HEK293 (cell line): ENCODE measurements around the gene SLC25A22.
A peak's percentile ranks its signal among the peaks of the same experiment; 100 is the strongest.

ENCODE experiments used
- CTCF ChIA-PET: fragments of 350-600 bp; formaldehyde crosslinking; extraction: SDS; loops from one replicate; lab custom pipeline; 2021; ENCODE audit warnings: antibody characterized with exemption; lab: Yijun Ruan, JAX
- POLR2A ChIA-PET: fragments of 300-600 bp; formaldehyde crosslinking; extraction: SDS; loops from one replicate; lab custom pipeline; 2020; ENCODE audit warnings: antibody characterized with exemption, inconsistent platforms; lab: Yijun Ruan, JAX
- H3K27ac ChIP-seq: fragments of 200-500 bp; sonication (Bioruptor generic); 2 replicates; pipeline ENCODE4 v1.5.1; 2014; ENCODE audit warnings: low read depth, low read length, control low read depth, inconsistent platforms; ENCODE audit errors: extremely low read depth
- H3K36me3 ChIP-seq, 2 experiments: fragments of 200-500 bp in 1 of 2; sonication (Bioruptor generic) in 1 of 2; 1 replicate in 1 of 2; 2 replicates in 1 of 2; pipeline ENCODE4 v1.5.1; 2014 to 2017; ENCODE audit warnings: inconsistent platforms in 2 of 2, low read length in 2 of 2; ENCODE audit not compliant: control insufficient read depth in 2 of 2, insufficient read depth in 1 of 2
- H3K4me1 ChIP-seq: fragments of 200-500 bp; sonication (Bioruptor generic); 2 replicates; pipeline ENCODE4 v1.5.1; 2014; ENCODE audit warnings: mild to moderate bottlenecking, low read length, inconsistent platforms; ENCODE audit not compliant: control insufficient read depth, insufficient read depth
- H3K4me3 ChIP-seq: 2 replicates; pipeline ENCODE4 v1.5.1; 2011; ENCODE audit warnings: low read depth, mild to moderate bottlenecking, control low read depth, low read length, moderate library complexity
- H3K9me3 ChIP-seq: fragments of 200-500 bp; sonication (Bioruptor generic); 2 replicates; pipeline ENCODE4 v1.5.1; 2014; ENCODE audit warnings: low read depth, low read length, inconsistent platforms; ENCODE audit not compliant: control insufficient read depth, insufficient read depth
- BCL6B ChIP-seq: fragments of 450-650 bp; formaldehyde crosslinking; IDR thresholded peaks from 2 replicates; pipeline ENCODE4 v1.5.1; 2017; ENCODE audit warnings: missing biosample characterization, missing genetic modification characterization
- GLI2 ChIP-seq: fragments of 450-650 bp; formaldehyde crosslinking; IDR thresholded peaks from 2 replicates; pipeline ENCODE4; 2017; ENCODE audit warnings: missing biosample characterization, missing genetic modification characterization, low read depth, borderline replicate concordance
- GLIS2 ChIP-seq: fragments of 450-650 bp; formaldehyde crosslinking; IDR thresholded peaks from 2 replicates; pipeline ENCODE4 v1.5.1; 2016; ENCODE audit warnings: missing biosample characterization, missing genetic modification characterization
- KLF1 ChIP-seq: fragments of 450-650 bp; formaldehyde crosslinking; IDR thresholded peaks from 2 replicates; pipeline ENCODE4 v1.5.1; 2016; ENCODE audit warnings: missing biosample characterization, missing genetic modification characterization
- KLF8 ChIP-seq: fragments of 450-650 bp; formaldehyde crosslinking; IDR thresholded peaks from 2 replicates; pipeline ENCODE4 v1.5.1; 2016; ENCODE audit warnings: missing biosample characterization, missing genetic modification characterization
- KLF9 ChIP-seq: fragments of 450-650 bp; formaldehyde crosslinking; IDR thresholded peaks from 2 replicates; pipeline ENCODE4 v1.5.1; 2016; ENCODE audit warnings: missing biosample characterization, missing genetic modification characterization, low read depth
- YY1 ChIP-seq: fragments of 450-650 bp; formaldehyde crosslinking; IDR thresholded peaks from 2 replicates; pipeline ENCODE4 v1.5.1; 2018; ENCODE audit warnings: missing biosample characterization, missing genetic modification characterization
- YY2 ChIP-seq: fragments of 450-650 bp; formaldehyde crosslinking; IDR thresholded peaks from 2 replicates; pipeline ENCODE4 v1.5.1; 2016; ENCODE audit warnings: missing biosample characterization, missing genetic modification characterization
- ZBTB17 ChIP-seq: fragments of 450-650 bp; formaldehyde crosslinking; IDR thresholded peaks from 2 replicates; pipeline ENCODE4 v1.5.1; 2016; ENCODE audit warnings: missing biosample characterization, missing genetic modification characterization
- ZIC2 ChIP-seq: fragments of 450-650 bp; formaldehyde crosslinking; IDR thresholded peaks from 2 replicates; pipeline ENCODE4 v1.5.1; 2016; ENCODE audit warnings: missing biosample characterization, missing genetic modification characterization
- ZNF146 ChIP-seq: fragments of 450-650 bp; formaldehyde crosslinking; IDR thresholded peaks from 2 replicates; pipeline ENCODE4 v1.5.1; 2016; ENCODE audit warnings: missing biosample characterization, missing genetic modification characterization
- ZNF2 ChIP-seq: fragments of 450-650 bp; formaldehyde crosslinking; IDR thresholded peaks from 2 replicates; pipeline ENCODE4 v1.5.1; 2016; ENCODE audit warnings: missing biosample characterization, missing genetic modification characterization
- ZNF214 ChIP-seq: fragments of 450-650 bp; formaldehyde crosslinking; IDR thresholded peaks from 2 replicates; pipeline ENCODE4 v1.5.1; 2017; ENCODE audit warnings: missing biosample characterization, mild to moderate bottlenecking, missing genetic modification characterization, borderline replicate concordance
- ZNF274 ChIP-seq, 2 experiments: fragments of 200-500 bp in 1 of 2; fragments of 450-650 bp in 1 of 2; sonication (Bioruptor generic) in 1 of 2; formaldehyde crosslinking in 1 of 2; IDR thresholded peaks; 2 replicates each; pipeline versions ENCODE4 v1.5.1 to v1.6.1; 2014 to 2016; ENCODE audit warnings: borderline replicate concordance in 1 of 2, inconsistent platforms in 1 of 2, low read length in 1 of 2, missing biosample characterization in 1 of 2, missing genetic modification characterization in 1 of 2
- ZNF501 ChIP-seq: fragments of 450-650 bp; formaldehyde crosslinking; IDR thresholded peaks from 2 replicates; pipeline ENCODE4 v1.5.1; 2016; ENCODE audit warnings: missing biosample characterization, missing genetic modification characterization
- ZNF600 ChIP-seq: fragments of 450-650 bp; formaldehyde crosslinking; IDR thresholded peaks from 2 replicates; pipeline ENCODE4 v1.5.1; 2016; ENCODE audit warnings: missing biosample characterization, missing genetic modification characterization
- ZNF692 ChIP-seq: fragments of 450-650 bp; formaldehyde crosslinking; IDR thresholded peaks from 2 replicates; pipeline ENCODE4 v1.5.1; 2016; ENCODE audit warnings: missing biosample characterization, missing genetic modification characterization
- TF ChIP-seq, protein P1 (sequence below): fragments of 450-650 bp; formaldehyde crosslinking; IDR thresholded peaks from 2 replicates; pipeline ENCODE4 v1.5.1; 2016; ENCODE audit warnings: missing biosample characterization, missing genetic modification characterization
- TF ChIP-seq, protein P2 (sequence below): fragments of 450-650 bp; formaldehyde crosslinking; IDR thresholded peaks from 2 replicates; pipeline ENCODE4 v1.5.1; 2017; ENCODE audit warnings: missing biosample characterization, missing genetic modification characterization
- TF ChIP-seq, protein P3 (sequence below): fragments of 450-650 bp; formaldehyde crosslinking; IDR thresholded peaks from 2 replicates; pipeline ENCODE4 v1.5.1; 2016; ENCODE audit warnings: missing biosample characterization, missing genetic modification characterization
- TF ChIP-seq, protein P4 (sequence below): fragments of 450-650 bp; formaldehyde crosslinking; IDR thresholded peaks from 2 replicates; pipeline ENCODE4 v1.5.1; 2016; ENCODE audit warnings: missing biosample characterization, missing genetic modification characterization

The SLC25A22 gene

GRCh38 chr11:828506-829175, 30.6 kb upstream of the SLC25A22 start:
- Histone ChIP-seq H3K4me3 (no peak overlapping the region), H3K4me1 (no peaks in the 10 kb centered on the region), H3K36me3 (peaks cover 0 to 25% of the 10 kb centered on the region in 2 experiments; a peak in 1 of 3 replicates), H3K9me3 (no peaks in the 10 kb centered on the region)
- ChIA-PET POLR2A (interaction anchor here (1.0 to 15.0 kb wide), 4 partner anchors 8 to 38 kb away, joined by 3 to 202 read pairs (median 38); partner anchors contain the start of genes CEND1, PNPLA2, POLR2L and TSPAN4), CTCF (interaction anchor here (0.6 to 1.3 kb wide), 3 partner anchors 17 to 223 kb away, joined by 3 to 5 read pairs (median 3); no protein-coding TSS in a partner anchor)
- TF ChIP-seq ZIC2 (tag by site-specific recombination) (0 out of 2 replicates have a peak, but pooled peaks have one; percentile 16), ZNF146 (tag by site-specific recombination) (no peak), ZBTB17 (tag by site-specific recombination) (0 out of 2 replicates have a peak, but pooled peaks have one; percentile 16), GLIS2 (peak; percentile 29; the same call in 1 of the 2 replicates), ZNF600 (0 out of 2 replicates have a peak, but pooled peaks have one; percentile 6)
- TF ChIP-seq, all 188 proteins: peak for 4
- H3K27ac ChIP-seq = no peak overlapping the region

- Histone ChIP-seq H3K9me3 (no peaks in the 10 kb centered on the region), H3K4me3 (peak within 1 kb of the TSS; percentile 28), H3K4me1 (no peaks in the 10 kb centered on the region), H3K27ac (no peak within 1 kb of the TSS), H3K36me3 (peaks cover 0 to 30% of the 10 kb centered on the region in 2 experiments; a peak in 2 of 3 replicates)
- CTCF ChIA-PET = interaction anchor here (0.7 to 1.0 kb wide), 3 partner anchors 10 to 462 kb away, joined by 3 to 4 read pairs (median 3); no protein-coding TSS in a partner anchor
- POLR2A ChIA-PET = interaction anchor here (1.0 to 15.0 kb wide), 4 partner anchors 9 to 38 kb away, joined by 3 to 202 read pairs (median 38); partner anchors contain the start of genes CEND1, PNPLA2, POLR2L and TSPAN4
- TF ChIP-seq ZNF501 = no peak
- no peak for TF ChIP-seq ZNF214 (tag by site-specific recombination)
- no peak for TF ChIP-seq ZNF2 (tag by site-specific recombination)
- no peak for TF ChIP-seq ZNF274 (IDR thresholded peaks at IDR 0.05; ENCODE audit: low read length)
- TF ChIP-seq ZNF274 (tag by site-specific recombination; IDR thresholded peaks at IDR 0.05; ENCODE audit: borderline replicate concordance) = no peak
- TF ChIP-seq, protein P1, sequence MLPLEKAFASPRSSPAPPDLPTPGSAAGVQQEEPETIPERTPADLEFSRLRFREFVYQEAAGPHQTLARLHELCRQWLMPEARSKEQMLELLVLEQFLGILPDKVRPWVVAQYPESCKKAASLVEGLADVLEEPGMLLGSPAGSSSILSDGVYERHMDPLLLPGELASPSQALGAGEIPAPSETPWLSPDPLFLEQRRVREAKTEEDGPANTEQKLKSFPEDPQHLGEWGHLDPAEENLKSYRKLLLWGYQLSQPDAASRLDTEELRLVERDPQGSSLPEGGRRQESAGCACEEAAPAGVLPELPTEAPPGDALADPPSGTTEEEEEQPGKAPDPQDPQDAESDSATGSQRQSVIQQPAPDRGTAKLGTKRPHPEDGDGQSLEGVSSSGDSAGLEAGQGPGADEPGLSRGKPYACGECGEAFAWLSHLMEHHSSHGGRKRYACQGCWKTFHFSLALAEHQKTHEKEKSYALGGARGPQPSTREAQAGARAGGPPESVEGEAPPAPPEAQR (tag by site-specific recombination) = no peak
- TF ChIP-seq ZNF692 (tag by site-specific recombination) = no peak
- TF ChIP-seq ZIC2 (tag by site-specific recombination) = no peak
- TF ChIP-seq YY1 (tag by site-specific recombination) = no peak
- no peak for TF ChIP-seq YY2 (tag by site-specific recombination)
- no peak for TF ChIP-seq KLF9 (tag by site-specific recombination)
- TF ChIP-seq, protein P2, sequence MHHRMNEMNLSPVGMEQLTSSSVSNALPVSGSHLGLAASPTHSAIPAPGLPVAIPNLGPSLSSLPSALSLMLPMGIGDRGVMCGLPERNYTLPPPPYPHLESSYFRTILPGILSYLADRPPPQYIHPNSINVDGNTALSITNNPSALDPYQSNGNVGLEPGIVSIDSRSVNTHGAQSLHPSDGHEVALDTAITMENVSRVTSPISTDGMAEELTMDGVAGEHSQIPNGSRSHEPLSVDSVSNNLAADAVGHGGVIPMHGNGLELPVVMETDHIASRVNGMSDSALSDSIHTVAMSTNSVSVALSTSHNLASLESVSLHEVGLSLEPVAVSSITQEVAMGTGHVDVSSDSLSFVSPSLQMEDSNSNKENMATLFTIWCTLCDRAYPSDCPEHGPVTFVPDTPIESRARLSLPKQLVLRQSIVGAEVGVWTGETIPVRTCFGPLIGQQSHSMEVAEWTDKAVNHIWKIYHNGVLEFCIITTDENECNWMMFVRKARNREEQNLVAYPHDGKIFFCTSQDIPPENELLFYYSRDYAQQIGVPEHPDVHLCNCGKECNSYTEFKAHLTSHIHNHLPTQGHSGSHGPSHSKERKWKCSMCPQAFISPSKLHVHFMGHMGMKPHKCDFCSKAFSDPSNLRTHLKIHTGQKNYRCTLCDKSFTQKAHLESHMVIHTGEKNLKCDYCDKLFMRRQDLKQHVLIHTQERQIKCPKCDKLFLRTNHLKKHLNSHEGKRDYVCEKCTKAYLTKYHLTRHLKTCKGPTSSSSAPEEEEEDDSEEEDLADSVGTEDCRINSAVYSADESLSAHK = no peak
- TF ChIP-seq GLI2 (tag by site-specific recombination) = no peak
- TF ChIP-seq KLF8 (tag by site-specific recombination) = no peak
- TF ChIP-seq, protein P3, sequence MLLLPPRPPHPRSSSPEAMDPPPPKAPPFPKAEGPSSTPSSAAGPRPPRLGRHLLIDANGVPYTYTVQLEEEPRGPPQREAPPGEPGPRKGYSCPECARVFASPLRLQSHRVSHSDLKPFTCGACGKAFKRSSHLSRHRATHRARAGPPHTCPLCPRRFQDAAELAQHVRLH (tag by site-specific recombination) = no peak
- no peak for TF ChIP-seq BCL6B (tag by site-specific recombination)
- TF ChIP-seq GLIS2 = no peak
- no peak for TF ChIP-seq KLF1 (tag by site-specific recombination)
- TF ChIP-seq, protein P4, sequence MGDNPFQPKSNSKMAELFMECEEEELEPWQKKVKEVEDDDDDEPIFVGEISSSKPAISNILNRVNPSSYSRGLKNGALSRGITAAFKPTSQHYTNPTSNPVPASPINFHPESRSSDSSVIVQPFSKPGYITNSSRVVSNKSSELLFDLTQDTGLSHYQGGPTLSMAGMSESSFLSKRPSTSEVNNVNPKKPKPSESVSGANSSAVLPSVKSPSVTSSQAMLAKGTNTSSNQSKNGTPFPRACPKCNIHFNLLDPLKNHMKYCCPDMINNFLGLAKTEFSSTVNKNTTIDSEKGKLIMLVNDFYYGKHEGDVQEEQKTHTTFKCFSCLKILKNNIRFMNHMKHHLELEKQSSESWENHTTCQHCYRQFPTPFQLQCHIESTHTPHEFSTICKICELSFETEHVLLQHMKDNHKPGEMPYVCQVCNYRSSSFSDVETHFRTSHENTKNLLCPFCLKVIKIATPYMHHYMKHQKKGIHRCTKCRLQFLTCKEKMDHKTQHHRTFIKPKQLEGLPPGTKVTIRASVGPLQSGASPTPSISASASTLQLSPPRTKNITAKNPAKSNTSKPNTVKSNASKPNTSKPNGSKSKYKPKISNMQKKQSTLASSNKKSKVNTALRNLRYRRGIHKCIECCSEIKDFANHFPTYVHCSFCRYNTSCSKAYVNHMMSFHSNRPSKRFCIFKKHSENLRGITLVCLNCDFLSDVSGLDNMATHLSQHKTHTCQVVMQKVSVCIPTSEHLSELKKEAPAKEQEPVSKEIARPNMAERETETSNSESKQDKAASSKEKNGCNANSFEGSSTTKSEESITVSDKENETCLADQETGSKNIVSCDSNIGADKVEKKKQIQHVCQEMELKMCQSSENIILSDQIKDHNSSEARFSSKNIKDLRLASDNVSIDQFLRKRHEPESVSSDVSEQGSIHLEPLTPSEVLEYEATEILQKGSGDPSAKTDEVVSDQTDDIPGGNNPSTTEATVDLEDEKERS (tag by site-specific recombination) = no peak
These were observed 29.8 kb upstream of the SLC25A22 start, which contains the start of gene CRACR2B for GRCh38 chr11:827897-828192. CRACR2B (plus strand) TSS chr11:827919; CDS start chr11:828608, 689 bp downstream.
